Esophagus muscularis mucosa (tissue), 4 donors: ENCODE results near the gene PPP2R3A. TPM values are rescaled to one million over a fixed set of nuclear protein-coding genes. Genes with fewer than 3 reads are reported as not detected.

Experiments used
- DNase-seq: peaks from one replicate; pipeline ENCODE4 v3.0.0-alpha.2; 2017; ENCODE audit errors: extremely low spot score
- H3K27ac ChIP-seq, 4 donors: fragments of 200-600 bp; sonication (generic); replicated peaks in 1 of 4; 1 replicate in 3 of 4; 2 replicates in 1 of 4; pipeline ENCODE4 v1.5.1; 2016 to 2019; ENCODE audit warnings: mild to moderate bottlenecking in 1 of 4
- H3K27me3 ChIP-seq, 4 donors: fragments of 200-600 bp; sonication (generic); one replicate each; pipeline versions ENCODE4 v1.5.1 to v1.6.0; 2016 to 2019
- H3K36me3 ChIP-seq, 4 donors: fragments of 200-600 bp; sonication (generic); one replicate each; pipeline ENCODE4 v1.5.1; 2016 to 2019
- H3K4me1 ChIP-seq, 4 donors: fragments of 200-600 bp; sonication (generic); one replicate each; pipeline ENCODE4 v1.5.1; 2016 to 2019
- H3K4me3 ChIP-seq, 4 donors: fragments of 200-600 bp; sonication (generic); 1 replicate in 2 of 4; 2 replicates in 2 of 4; pipeline ENCODE4 v1.5.1; 2016 to 2019; ENCODE audit warnings: mild to moderate bottlenecking in 4 of 4, moderate library complexity in 1 of 4
- H3K9me3 ChIP-seq, 4 donors: fragments of 200-600 bp; sonication (generic); 1 replicate in 3 of 4; 2 replicates in 1 of 4; pipeline ENCODE4 v1.5.1; 2016 to 2019
- CTCF ChIP-seq, 3 experiments: fragments of 200-600 bp in 2 of 3; fragments of 450-650 bp in 1 of 3; sonication (generic) in 2 of 3; IDR thresholded peaks; one replicate each; pipeline ENCODE4 v1.5.1; 2017 to 2019; ENCODE audit warnings: antibody characterized with exemption in 3 of 3, mild to moderate bottlenecking in 2 of 3, moderate library complexity in 1 of 3
- EP300 ChIP-seq: sonication (generic); formaldehyde crosslinking; IDR thresholded peaks from one replicate; pipeline ENCODE4 v1.6.1; 2017; ENCODE audit warnings: antibody characterized with exemption
- POLR2A ChIP-seq: fragments of 450-650 bp; IDR thresholded peaks from one replicate; pipeline ENCODE4 v1.6.1; 2017; ENCODE audit warnings: antibody characterized with exemption, moderate library complexity, mild to moderate bottlenecking, low read depth
- POLR2AphosphoS5 ChIP-seq, 2 donors: sonication (generic); formaldehyde crosslinking; IDR thresholded peaks; one replicate each; pipeline ENCODE4 v1.6.1; 2017; ENCODE audit warnings: antibody characterized with exemption in 2 of 2
- WGBS: methylation state at CpG from one replicate; pipeline ENCODE4 v1.1.5; 2018; 5-methylcytosine and 5-hydroxymethylcytosine counted together
- intact Hi-C: fragments of 100-400 bp; cut with DNase I; formaldehyde crosslinking; loops from one replicate; pipeline ENCODE4 v1.15.1; 2023
- total RNA-seq, 4 donors: library from RNA; depleted of rRNA; stranded (reverse); fragments of >200 nt; gene quantifications; one replicate each; pipeline versions ENCODE4 v1.1.0 to v1.2.1, GENCODE V29; 2016

Gene PPP2R3A
- total RNA-seq, 4 donors from 2014 or later, result 19.4 to 28.9 (median 26.3) TPM

GRCh38 chr3:136042608-136043221 lies 77.2 kb downstream of the PPP2R3A start:
- Histone ChIP-seq H3K4me1 (peaks cover 0 to 12% (median 2%) of the 10 kb centered on the region in 4 donors), H3K4me3 (no peak overlapping the region), H3K27ac (no peak overlapping the region), H3K27me3 (no peaks in the 10 kb centered on the region), H3K9me3 (no peaks in the 10 kb centered on the region), H3K36me3 (peaks cover 0 to 56% (median 30%) of the 10 kb centered on the region in 4 donors)
- TF ChIP-seq POLR2A (no peak), CTCF (IDR thresholded peaks at IDR 0.05) (peak; percentile 55 to 66 (median 62)), EP300 (no peak), POLR2AphosphoS5 (IDR thresholded peaks at IDR 0.05) (no peak)
- DNase-seq, result no peak
- 70% methylated on average over 7 of the region's 7 CpGs for WGBS
- intact Hi-C loops, result no loop called here

GRCh38 chr3:136044980-136045745 lies 79.6 kb downstream of the PPP2R3A start:
- TF ChIP-seq EP300 (no peak), POLR2AphosphoS5 (IDR thresholded peaks at IDR 0.05) (no peak), POLR2A (no peak), CTCF (IDR thresholded peaks at IDR 0.05) (no peak)

GRCh38 chr3:136048068-136048467 lies 82.5 kb downstream of the PPP2R3A start:
- WGBS, result 95% methylated on average over 7 of the region's 7 CpGs
- no peaks in the 10 kb centered on the region for H3K27me3 ChIP-seq
- no peaks in the 10 kb centered on the region for H3K9me3 ChIP-seq
- DNase-seq, result no peak
- H3K4me1 ChIP-seq, result no peaks in the 10 kb centered on the region
- intact Hi-C loops, result no loop called here
- no peak overlapping the region for H3K27ac ChIP-seq
- no peak overlapping the region for H3K4me3 ChIP-seq
- no peak for TF ChIP-seq EP300
- H3K36me3 ChIP-seq, result peaks cover 0 to 80% (median 48%) of the 10 kb centered on the region in 4 donors

More at GRCh38 chr3:136044980-136045745, 79.6 kb downstream of the PPP2R3A start:
- H3K36me3 ChIP-seq, result peaks cover 0 to 77% (median 40%) of the 10 kb centered on the region in 4 donors
- no peaks in the 10 kb centered on the region for H3K27me3 ChIP-seq
- no peak overlapping the region for H3K4me3 ChIP-seq
- H3K27ac ChIP-seq, result no peak overlapping the region
- no peaks in the 10 kb centered on the region for H3K9me3 ChIP-seq
- intact Hi-C loops, result no loop called here
- DNase-seq, result no peak
- H3K4me1 ChIP-seq, result peaks cover 0 to 4% (median 0%) of the 10 kb centered on the region in 4 donors
- 92% methylated on average over 6 of the region's 7 CpGs for WGBS

GRCh38 chr3:136050250-136050649 lies 84.7 kb downstream of the PPP2R3A start:
- WGBS, result 54% methylated on average over 6 of the region's 6 CpGs

More at GRCh38 chr3:136050250-136050649, 84.7 kb downstream of the PPP2R3A start:
- intact Hi-C loops, result no loop called here
- no peaks in the 10 kb centered on the region for H3K4me1 ChIP-seq
- no peak overlapping the region for H3K27ac ChIP-seq
- H3K27me3 ChIP-seq, result no peaks in the 10 kb centered on the region
- no peaks in the 10 kb centered on the region for H3K9me3 ChIP-seq
- H3K4me3 ChIP-seq, result no peak overlapping the region
- no peak for DNase-seq
- TF ChIP-seq POLR2A (no peak), CTCF (IDR thresholded peaks at IDR 0.05) (no peak), EP300 (no peak), POLR2AphosphoS5 (IDR thresholded peaks at IDR 0.05) (no peak)
- H3K36me3 ChIP-seq, result peaks cover 4 to 81% (median 45%) of the 10 kb centered on the region in 4 donors
